ENCODE measurements around the gene TBX1. TPM values are rescaled to one million over a fixed set of nuclear protein-coding genes. Genes with fewer than 3 reads are reported as not detected.

Gene TBX1
- total RNA-seq, 1 donor from 2014 or later: 6.8 TPM

- no peaks in the 10 kb centered on the region for H3K79me2 ChIP-seq (ENCODE audit: insufficient read depth, low read length)
- FAIRE-seq (no peak), DNase-seq (ENCODE audit: low read depth) (no peak)
- Mint-ChIP-seq H3K9me3 (ENCODE audit: unreplicated experiment) (peaks cover 15% of the 10 kb centered on the region), H3K36me3 (ENCODE audit: low read depth, unreplicated experiment) (peaks cover 5% of the 10 kb centered on the region), H3K4me3 (ENCODE audit: unreplicated experiment) (no peak overlapping the region), H3K27ac (ENCODE audit: unreplicated experiment) (peak overlapping the region; percentile 87), H3K4me1 (ENCODE audit: low read depth, unreplicated experiment) (peaks cover 5% of the 10 kb centered on the region), H3K27me3 (ENCODE audit: low read depth, unreplicated experiment) (peaks cover 63% of the 10 kb centered on the region)
- H2AFZ ChIP-seq (ENCODE audit: low read depth, low read length): no peak overlapping the region
- H3K36me3 ChIP-seq (ENCODE audit: insufficient read depth, low read length): no peaks in the 10 kb centered on the region
- H3K4me3 ChIP-seq (ENCODE audit: insufficient read depth, low read depth, low read length): no peak overlapping the region
- TF ChIP-seq CTCF (IDR thresholded peaks at IDR 0.05; ENCODE audit: insufficient read depth, low read depth, low read length) (no peak), EZH2 (IDR thresholded peaks at IDR 0.05; ENCODE audit: insufficient read depth, low read length) (no peak)
- no peak overlapping the region for H3K4me2 ChIP-seq (ENCODE audit: low read length)
- no peak overlapping the region for H3K9ac ChIP-seq (ENCODE audit: low read length)
- H3K4me1 ChIP-seq (ENCODE audit: insufficient read depth, low read length): peaks cover 6% of the 10 kb centered on the region
- peaks cover 80% of the 10 kb centered on the region for H3K27me3 ChIP-seq (ENCODE audit: insufficient read depth, low read length)
- peaks cover 26% of the 10 kb centered on the region for H4K20me1 ChIP-seq (ENCODE audit: insufficient read depth, low read length)
- no peak overlapping the region for H3K27ac ChIP-seq (ENCODE audit: low read depth, low read length)
- peaks cover under 1% of the 10 kb centered on the region for H3K9me3 ChIP-seq (ENCODE audit: insufficient read depth, low read depth, low read length)
Observed at GRCh38 chr22:19757985-19758895, 2.3 kb upstream of the TBX1 start.

- Histone ChIP-seq H2AFZ (ENCODE audit: low read depth, low read length) (no peak overlapping the region), H3K4me1 (ENCODE audit: insufficient read depth, low read length) (peaks cover 6% of the 10 kb centered on the region), H3K4me2 (ENCODE audit: low read length) (no peak overlapping the region), H4K20me1 (ENCODE audit: insufficient read depth, low read length) (peaks cover 26% of the 10 kb centered on the region), H3K27me3 (ENCODE audit: insufficient read depth, low read length) (peaks cover 81% of the 10 kb centered on the region), H3K4me3 (ENCODE audit: insufficient read depth, low read depth, low read length) (no peak overlapping the region), H3K9ac (ENCODE audit: low read length) (no peak overlapping the region), H3K79me2 (ENCODE audit: insufficient read depth, low read length) (no peaks in the 10 kb centered on the region), H3K9me3 (ENCODE audit: insufficient read depth, low read depth, low read length) (peaks cover 3% of the 10 kb centered on the region), H3K36me3 (ENCODE audit: insufficient read depth, low read length) (no peaks in the 10 kb centered on the region), H3K27ac (ENCODE audit: low read depth, low read length) (no peak overlapping the region)
- Mint-ChIP-seq H3K27me3 (ENCODE audit: low read depth, unreplicated experiment) (peaks cover 59% of the 10 kb centered on the region), H3K9me3 (ENCODE audit: unreplicated experiment) (peaks cover 15% of the 10 kb centered on the region), H3K4me1 (ENCODE audit: low read depth, unreplicated experiment) (peaks cover 5% of the 10 kb centered on the region), H3K36me3 (ENCODE audit: low read depth, unreplicated experiment) (peaks cover 5% of the 10 kb centered on the region), H3K4me3 (ENCODE audit: unreplicated experiment) (no peak overlapping the region), H3K27ac (ENCODE audit: unreplicated experiment) (no peak overlapping the region)
- FAIRE-seq (no peak), DNase-seq (ENCODE audit: low read depth) (no peak)
- TF ChIP-seq CTCF (IDR thresholded peaks at IDR 0.05; ENCODE audit: insufficient read depth, low read depth, low read length): no peak
- TF ChIP-seq EZH2 (IDR thresholded peaks at IDR 0.05; ENCODE audit: insufficient read depth, low read length): no peak
Observed at GRCh38 chr22:19758896-19759426, 1.6 kb upstream of the TBX1 start.

Data from astrocyte (in vitro differentiated cells and primary cell).